ENCODE data around the gene ENTPD1. TPM values are rescaled to one million over a fixed set of nuclear protein-coding genes. Genes with fewer than 3 reads are reported as not detected.
"Not testable (repeated sequence)": the region's sequence is repeated elsewhere in the genome, so short reads cannot be mapped to it uniquely, and the experiment has no call there.

The ENTPD1 gene
- total RNA-seq, 1 donor, result 7.6 TPM

DNA sequence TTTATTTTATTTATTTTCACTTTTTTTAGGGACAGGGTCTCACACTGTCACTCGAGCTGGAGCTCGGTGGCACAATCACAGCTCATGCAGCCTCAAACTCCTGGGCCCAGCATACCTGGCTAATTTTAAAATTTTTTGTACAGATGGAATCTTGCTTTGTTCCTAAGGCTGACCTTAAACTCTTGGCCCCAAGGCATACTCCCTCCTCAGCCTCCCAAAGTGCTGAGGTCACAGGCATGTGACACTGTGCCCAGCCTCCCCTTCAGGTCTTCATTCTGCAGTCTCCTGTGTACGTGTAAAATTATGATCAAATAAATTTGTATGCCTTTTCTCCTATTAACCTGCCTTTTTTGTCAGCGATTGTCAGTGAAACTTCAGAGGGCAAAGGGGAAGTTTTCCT is 44.5 kb upstream of the ENTPD1 start:
- H3K4me1 ChIP-seq (ENCODE audit: insufficient read depth, low read length), result no peaks in the 10 kb centered on the region
- H3K4me3 ChIP-seq (ENCODE audit: insufficient read depth, low read length), result no peak overlapping the region
- no peaks in the 10 kb centered on the region for H3K27me3 ChIP-seq (ENCODE audit: insufficient read depth, low read length)
- DNase-seq (ENCODE audit: insufficient read length, low spot score, missing footprints), result no peak
- TF ChIP-seq, protein P1, sequence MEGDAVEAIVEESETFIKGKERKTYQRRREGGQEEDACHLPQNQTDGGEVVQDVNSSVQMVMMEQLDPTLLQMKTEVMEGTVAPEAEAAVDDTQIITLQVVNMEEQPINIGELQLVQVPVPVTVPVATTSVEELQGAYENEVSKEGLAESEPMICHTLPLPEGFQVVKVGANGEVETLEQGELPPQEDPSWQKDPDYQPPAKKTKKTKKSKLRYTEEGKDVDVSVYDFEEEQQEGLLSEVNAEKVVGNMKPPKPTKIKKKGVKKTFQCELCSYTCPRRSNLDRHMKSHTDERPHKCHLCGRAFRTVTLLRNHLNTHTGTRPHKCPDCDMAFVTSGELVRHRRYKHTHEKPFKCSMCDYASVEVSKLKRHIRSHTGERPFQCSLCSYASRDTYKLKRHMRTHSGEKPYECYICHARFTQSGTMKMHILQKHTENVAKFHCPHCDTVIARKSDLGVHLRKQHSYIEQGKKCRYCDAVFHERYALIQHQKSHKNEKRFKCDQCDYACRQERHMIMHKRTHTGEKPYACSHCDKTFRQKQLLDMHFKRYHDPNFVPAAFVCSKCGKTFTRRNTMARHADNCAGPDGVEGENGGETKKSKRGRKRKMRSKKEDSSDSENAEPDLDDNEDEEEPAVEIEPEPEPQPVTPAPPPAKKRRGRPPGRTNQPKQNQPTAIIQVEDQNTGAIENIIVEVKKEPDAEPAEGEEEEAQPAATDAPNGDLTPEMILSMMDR (IDR thresholded peaks at IDR 0.05; ENCODE audit: extremely low read depth, low read depth, low read length), result no peak
- no peaks in the 10 kb centered on the region for H3K79me2 ChIP-seq (ENCODE audit: insufficient read depth, low read length)
- no peak overlapping the region for H3K4me2 ChIP-seq (ENCODE audit: insufficient read depth, low read length)
- no peaks in the 10 kb centered on the region for H3K9me3 ChIP-seq (ENCODE audit: low read depth, low read length)
- no peaks in the 10 kb centered on the region for H4K20me1 ChIP-seq (ENCODE audit: insufficient read depth, low read length)
- no peaks in the 10 kb centered on the region for H3K36me3 ChIP-seq (ENCODE audit: insufficient read depth, low read length)
- no peak overlapping the region for H3K27ac ChIP-seq (ENCODE audit: low read depth, low read length)
- H2AFZ ChIP-seq (ENCODE audit: low read length), result no peak overlapping the region

DNA sequence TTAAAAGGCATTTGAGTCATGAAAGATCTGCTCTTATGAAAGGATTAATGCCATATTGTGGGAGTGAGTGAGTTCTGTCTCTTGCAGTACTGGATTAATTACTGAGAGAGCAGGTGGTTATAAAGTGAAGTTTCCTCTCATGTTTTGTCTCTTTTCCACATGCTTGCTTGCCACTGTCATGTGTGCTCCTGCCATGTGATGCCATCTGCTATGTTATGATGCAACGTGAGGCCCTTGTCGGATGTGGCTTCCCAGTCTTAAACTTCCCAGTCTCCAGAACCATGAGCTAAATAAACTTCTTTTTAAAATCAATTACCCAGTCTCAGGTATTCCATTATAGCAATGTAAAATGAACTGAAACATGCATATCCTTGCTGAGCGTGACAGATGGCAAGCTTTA is 39.5 kb upstream of the ENTPD1 start:
- no peaks in the 10 kb centered on the region for H3K9me3 ChIP-seq (ENCODE audit: low read depth, low read length)
- DNase-seq (ENCODE audit: insufficient read length, low spot score, missing footprints), result no peak
- no peaks in the 10 kb centered on the region for H3K79me2 ChIP-seq (ENCODE audit: insufficient read depth, low read length)
- H3K27ac ChIP-seq (ENCODE audit: low read depth, low read length), result no peak overlapping the region
- no peaks in the 10 kb centered on the region for H3K36me3 ChIP-seq (ENCODE audit: insufficient read depth, low read length)
- no peak overlapping the region for H3K4me3 ChIP-seq (ENCODE audit: insufficient read depth, low read length)
- no peaks in the 10 kb centered on the region for H3K4me1 ChIP-seq (ENCODE audit: insufficient read depth, low read length)
- TF ChIP-seq, protein P1 (IDR thresholded peaks at IDR 0.05; ENCODE audit: extremely low read depth, low read depth, low read length), result no peak
- no peaks in the 10 kb centered on the region for H3K27me3 ChIP-seq (ENCODE audit: insufficient read depth, low read length)
- H4K20me1 ChIP-seq (ENCODE audit: insufficient read depth, low read length), result no peaks in the 10 kb centered on the region
- H3K4me2 ChIP-seq (ENCODE audit: insufficient read depth, low read length), result no peak overlapping the region
- H2AFZ ChIP-seq (ENCODE audit: low read length), result no peak overlapping the region

GRCh38 chr10:95716866-95717265 is 39.1 kb upstream of the ENTPD1 start:
- DNase-seq (ENCODE audit: insufficient read length, low spot score, missing footprints), result no peak
- TF ChIP-seq, protein P1 (IDR thresholded peaks at IDR 0.05; ENCODE audit: extremely low read depth, low read depth, low read length), result no peak
- Histone ChIP-seq H3K27ac (ENCODE audit: low read depth, low read length) (no peak overlapping the region), H3K9me3 (ENCODE audit: low read depth, low read length) (no peaks in the 10 kb centered on the region), H3K79me2 (ENCODE audit: insufficient read depth, low read length) (no peaks in the 10 kb centered on the region), H3K4me2 (ENCODE audit: insufficient read depth, low read length) (no peak overlapping the region), H3K36me3 (ENCODE audit: insufficient read depth, low read length) (no peaks in the 10 kb centered on the region), H3K4me3 (ENCODE audit: insufficient read depth, low read length) (no peak overlapping the region), H3K27me3 (ENCODE audit: insufficient read depth, low read length) (no peaks in the 10 kb centered on the region), H3K4me1 (ENCODE audit: insufficient read depth, low read length) (no peaks in the 10 kb centered on the region), H2AFZ (ENCODE audit: low read length) (no peak overlapping the region), H4K20me1 (ENCODE audit: insufficient read depth, low read length) (no peaks in the 10 kb centered on the region)

- not testable (repeated sequence) for H3K4me1 ChIP-seq (ENCODE audit: insufficient read depth, low read length); H3K9me3 ChIP-seq (ENCODE audit: low read depth, low read length)
These were observed 35.2 kb upstream of the ENTPD1 start for GRCh38 chr10:95720745-95721144.

DNA sequence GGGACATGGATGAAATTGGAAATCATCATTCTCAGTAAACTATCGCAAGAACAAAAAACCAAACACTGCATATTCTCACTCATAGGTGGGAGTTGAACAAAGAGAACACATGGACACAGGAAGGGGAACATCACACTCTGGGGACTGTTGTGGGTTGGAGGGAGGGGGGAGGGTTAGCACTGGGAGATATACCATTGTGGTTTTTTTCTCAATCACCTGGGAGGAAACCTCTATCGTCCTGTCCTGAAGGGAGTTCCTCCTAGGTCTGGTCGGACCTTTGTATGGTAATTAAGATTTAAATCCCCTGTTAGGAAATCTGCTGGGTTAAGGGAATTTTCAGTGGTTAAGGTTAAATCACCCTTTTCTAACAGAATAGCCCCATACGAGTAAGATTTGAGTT is 33.5 kb upstream of the ENTPD1 start:
- not testable (repeated sequence) for H3K9me3 ChIP-seq (ENCODE audit: low read depth, low read length); H3K4me2 ChIP-seq (ENCODE audit: insufficient read depth, low read length); H3K27me3 ChIP-seq (ENCODE audit: insufficient read depth, low read length); H3K36me3 ChIP-seq (ENCODE audit: insufficient read depth, low read length); H2AFZ ChIP-seq (ENCODE audit: low read length); H3K4me1 ChIP-seq (ENCODE audit: insufficient read depth, low read length); H3K79me2 ChIP-seq (ENCODE audit: insufficient read depth, low read length); H3K27ac ChIP-seq (ENCODE audit: low read depth, low read length); H4K20me1 ChIP-seq (ENCODE audit: insufficient read depth, low read length); H3K4me3 ChIP-seq (ENCODE audit: insufficient read depth, low read length); DNase-seq (ENCODE audit: insufficient read length, low spot score, missing footprints)

More at GRCh38 chr10:95720745-95721144, 35.2 kb upstream of the ENTPD1 start:
- H3K27ac ChIP-seq (ENCODE audit: low read depth, low read length); DNase-seq (ENCODE audit: insufficient read length, low spot score, missing footprints); H3K36me3 ChIP-seq (ENCODE audit: insufficient read depth, low read length); H3K27me3 ChIP-seq (ENCODE audit: insufficient read depth, low read length); H2AFZ ChIP-seq (ENCODE audit: low read length); H4K20me1 ChIP-seq (ENCODE audit: insufficient read depth, low read length); H3K4me3 ChIP-seq (ENCODE audit: insufficient read depth, low read length); H3K4me2 ChIP-seq (ENCODE audit: insufficient read depth, low read length); H3K79me2 ChIP-seq (ENCODE audit: insufficient read depth, low read length): not testable (repeated sequence)
